Activated CD8-positive, alpha-beta memory T cell treated with anti-CD3 and anti-CD28 coated beads for 1 hour (primary cell): ENCODE data around the gene DBNDD1.
A peak's percentile ranks its signal among the peaks of the same experiment; 100 is the strongest.
"Not testable (repeated sequence)": the region's sequence is repeated elsewhere in the genome, so short reads cannot be mapped to it uniquely, and the experiment has no call there.

Source experiments
- DNase-seq, 2 donors: peaks; one replicate each; pipeline ENCODE4 v3.0.0-alpha.2; 2020; ENCODE audit warnings: low read depth in 1 of 2; ENCODE audit errors: extremely low read depth in 1 of 2

The DBNDD1 gene

GRCh38 chr16:90012991-90013745, 6.1 kb downstream of the DBNDD1 start:
- DNase-seq, result no peak

DNA sequence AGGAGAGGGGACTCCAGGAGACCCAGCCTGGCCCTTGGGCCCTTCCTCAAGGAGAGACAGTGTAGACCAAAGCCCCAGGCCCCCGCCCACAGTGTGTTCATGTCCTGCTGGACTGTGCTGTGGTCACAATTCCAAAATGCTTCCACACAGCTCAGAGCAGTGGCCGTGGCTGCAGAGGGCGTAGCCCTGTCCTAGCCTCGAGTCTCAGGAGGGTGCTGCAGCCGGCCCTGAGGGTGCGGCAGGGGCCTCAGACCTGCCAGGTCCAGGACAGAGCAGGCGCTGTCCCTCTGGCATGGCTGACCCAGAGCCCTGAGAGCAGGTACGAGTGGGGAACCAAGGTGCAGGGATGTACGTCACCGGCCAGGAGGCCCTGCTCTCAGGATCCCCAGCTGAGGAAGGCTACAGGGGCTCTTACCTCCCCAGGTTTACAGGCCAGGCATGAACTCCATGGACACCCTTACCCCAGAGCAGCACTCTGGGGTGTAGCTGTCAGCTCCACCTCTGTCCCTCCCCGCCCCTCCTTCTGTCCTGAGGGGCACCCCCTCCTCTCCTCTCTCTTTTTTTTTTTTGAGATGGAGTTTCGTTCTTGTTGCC, 7.3 kb downstream of the DBNDD1 start:
- DNase-seq, result no peak

- DNase-seq, result no peak
Measured at GRCh38 chr16:90011508-90011819, 7.8 kb downstream of the DBNDD1 start.

GRCh38 chr16:90010676-90011507, 8.4 kb downstream of the DBNDD1 start:
- no peak for DNase-seq

DNA sequence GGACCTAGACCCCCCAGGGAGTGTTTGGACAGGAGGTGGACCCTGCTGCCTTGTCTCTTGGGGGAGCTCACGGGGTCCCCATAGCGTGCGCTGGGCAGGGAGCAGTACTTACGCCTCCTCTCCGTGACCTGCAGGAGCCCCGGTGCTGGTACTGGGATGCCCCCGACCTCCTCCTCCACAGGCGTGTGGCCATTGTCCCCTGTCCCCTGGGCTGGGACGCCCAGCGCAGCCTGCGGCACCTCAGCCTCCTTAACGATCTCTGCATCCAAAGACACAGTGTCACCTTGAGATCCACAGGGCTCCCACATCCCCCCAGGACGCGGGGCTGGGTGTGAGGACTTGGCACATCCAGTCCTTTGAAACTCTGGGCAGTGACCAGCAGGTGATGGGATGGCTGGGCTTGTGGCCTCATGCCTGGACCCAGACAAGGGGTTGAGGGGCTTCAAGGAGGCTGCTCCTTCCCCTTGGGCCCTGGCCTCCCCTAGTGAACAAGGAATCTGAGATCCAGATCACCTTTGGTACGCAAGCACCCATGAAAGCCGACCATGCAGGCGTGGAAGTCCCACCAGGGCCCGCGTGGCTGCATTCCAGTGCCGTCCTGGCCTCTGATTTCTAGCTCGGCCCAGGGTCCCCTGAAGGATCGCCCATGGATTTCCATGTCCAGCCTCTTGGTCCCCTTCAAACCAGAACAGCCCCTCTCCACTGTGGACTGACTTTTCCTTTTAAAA, 9.9 kb downstream of the DBNDD1 start:
- DNase-seq, result no peak

DNA sequence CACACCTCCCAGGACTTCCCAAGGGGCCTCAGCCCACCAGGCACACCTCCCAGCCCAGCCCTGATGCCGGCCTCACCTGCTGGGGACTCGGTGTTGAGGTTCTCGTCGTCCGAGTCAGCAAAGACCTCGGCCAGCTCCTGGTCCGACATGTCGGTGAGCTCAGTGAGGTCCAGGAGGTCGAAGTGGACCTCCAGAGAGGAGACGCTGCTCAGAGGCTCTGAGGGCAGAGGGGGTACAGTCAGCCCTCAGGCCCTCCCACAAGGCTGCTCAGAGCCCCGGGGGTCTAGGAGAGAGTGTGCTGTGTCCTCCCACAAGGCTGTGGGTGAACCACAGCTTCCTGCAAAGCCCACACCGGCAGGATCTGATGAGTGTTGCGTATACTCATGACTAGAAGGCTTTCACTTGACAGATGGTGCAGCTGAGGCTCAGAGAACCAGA, 10.5 kb downstream of the DBNDD1 start:
- DNase-seq, result peak; percentile 27 to 42

DNA sequence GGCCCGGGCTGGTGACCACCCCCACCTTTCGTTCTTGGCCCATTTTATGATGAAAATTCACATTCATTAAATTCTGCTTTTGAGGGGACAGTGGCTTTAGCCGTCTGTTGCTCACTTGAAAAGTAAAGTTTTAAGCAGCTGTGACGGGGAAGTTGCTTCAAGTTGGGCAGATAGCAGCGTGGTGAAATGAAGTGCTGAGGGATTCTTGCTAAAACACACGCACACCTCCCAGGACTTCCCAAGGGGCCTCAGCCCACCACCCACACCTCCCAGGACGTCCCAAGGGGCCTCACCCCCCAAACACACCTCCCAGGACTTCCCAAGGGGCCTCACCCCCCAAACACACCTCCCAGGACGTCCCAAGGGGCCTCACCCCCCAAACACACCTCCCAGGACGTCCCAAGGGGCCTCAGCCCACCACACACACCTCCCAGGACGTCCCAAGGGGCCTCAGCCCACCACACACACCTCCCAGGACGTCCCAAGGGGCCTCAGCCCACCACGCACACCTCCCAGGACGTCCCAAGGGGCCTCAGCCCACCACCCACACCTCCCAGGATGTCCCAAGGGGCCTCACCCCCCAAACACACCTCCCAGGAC, 11.5 kb downstream of the DBNDD1 start:
- not testable (repeated sequence) for DNase-seq

- DNase-seq, result no peak
Measured at GRCh38 chr16:90007015-90007414, 12.2 kb downstream of the DBNDD1 start.

- no peak for DNase-seq
Measured at GRCh38 chr16:90005956-90006663, 13.1 kb downstream of the DBNDD1 start.

GRCh38 chr16:90004577-90004976, 14.7 kb downstream of the DBNDD1 start:
- DNase-seq, result no peak

- no peak for DNase-seq
Measured at GRCh38 chr16:90002759-90003158, 16.5 kb downstream of the DBNDD1 start.

- no peak for DNase-seq
Measured at GRCh38 chr16:90001761-90002503, 17.3 kb downstream of the DBNDD1 start.

- no peak for DNase-seq
Measured at GRCh38 chr16:90000733-90001427, 18.4 kb downstream of the DBNDD1 start.

DNA sequence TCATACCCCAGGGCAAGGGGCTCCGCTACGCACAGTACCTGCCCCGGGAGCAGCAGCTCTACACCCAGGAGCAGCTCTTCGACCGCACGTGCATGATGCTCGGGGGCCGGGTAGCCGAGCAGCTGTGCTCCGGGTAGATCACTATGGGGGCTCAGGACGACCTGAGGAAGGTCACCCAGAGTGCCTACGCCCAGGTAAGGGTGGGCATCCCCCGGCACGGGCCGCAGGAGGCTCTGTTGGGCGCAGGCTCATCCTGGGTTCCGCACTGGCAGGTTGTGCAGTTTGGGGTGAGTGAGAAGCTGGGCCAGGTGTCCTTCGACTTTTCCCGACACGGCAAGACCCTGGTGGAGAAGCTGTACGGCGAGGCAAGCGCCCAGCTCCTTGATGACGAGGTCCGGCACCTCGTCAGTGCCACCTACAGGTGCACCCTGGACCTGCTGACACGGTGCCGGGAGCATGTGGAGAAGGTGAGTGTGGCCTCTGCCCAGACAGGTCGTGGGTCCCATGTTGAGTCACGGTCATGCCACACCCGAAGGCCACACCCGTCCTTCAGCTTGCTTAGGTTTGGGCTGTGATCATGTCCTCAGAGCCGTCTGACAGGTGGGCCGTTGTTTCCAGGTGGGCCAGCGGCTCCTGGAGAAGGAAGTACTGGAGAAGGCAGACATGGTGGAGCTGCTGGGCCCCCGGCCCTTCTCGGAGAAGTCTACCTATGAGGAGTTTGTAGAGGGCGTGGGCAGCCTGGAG, 19.3 kb downstream of the DBNDD1 start:
- DNase-seq, result no peak

GRCh38 chr16:89996178-89996489, 23.1 kb downstream of the DBNDD1 start:
- DNase-seq, result no peak

DNA sequence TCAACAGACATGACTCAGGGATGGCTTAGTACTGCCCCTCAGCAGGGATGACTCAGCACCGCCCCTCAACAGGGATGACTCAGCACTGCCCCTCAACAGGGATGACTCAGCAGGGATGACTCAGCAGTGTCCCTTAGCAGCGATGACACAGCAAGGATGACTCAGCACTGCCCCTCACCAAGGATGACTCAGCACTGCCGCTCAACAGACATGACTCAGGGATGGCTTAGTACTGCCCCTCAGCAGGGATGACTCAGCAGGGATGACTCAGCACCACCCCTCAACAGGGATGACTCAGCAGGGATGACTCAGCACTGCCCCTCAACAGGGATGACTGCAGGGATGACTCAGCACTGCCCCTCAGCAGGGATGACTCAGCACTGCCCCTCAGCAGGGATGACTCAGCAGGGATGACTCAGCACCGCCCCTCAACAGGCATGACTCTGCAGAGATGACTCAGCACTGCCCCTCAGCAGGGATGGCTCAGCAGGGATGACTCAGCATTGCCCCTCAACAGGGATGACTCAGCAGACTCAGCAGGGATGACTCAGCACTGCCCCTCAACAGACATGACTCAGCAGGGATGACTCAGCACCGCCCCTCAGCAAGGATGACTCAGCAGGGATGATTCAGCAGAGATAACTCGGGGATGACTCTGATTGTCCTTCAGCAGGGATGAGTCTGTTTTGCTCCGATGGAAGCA, 23.6 kb downstream of the DBNDD1 start:
- not testable (repeated sequence) for DNase-seq

DNA sequence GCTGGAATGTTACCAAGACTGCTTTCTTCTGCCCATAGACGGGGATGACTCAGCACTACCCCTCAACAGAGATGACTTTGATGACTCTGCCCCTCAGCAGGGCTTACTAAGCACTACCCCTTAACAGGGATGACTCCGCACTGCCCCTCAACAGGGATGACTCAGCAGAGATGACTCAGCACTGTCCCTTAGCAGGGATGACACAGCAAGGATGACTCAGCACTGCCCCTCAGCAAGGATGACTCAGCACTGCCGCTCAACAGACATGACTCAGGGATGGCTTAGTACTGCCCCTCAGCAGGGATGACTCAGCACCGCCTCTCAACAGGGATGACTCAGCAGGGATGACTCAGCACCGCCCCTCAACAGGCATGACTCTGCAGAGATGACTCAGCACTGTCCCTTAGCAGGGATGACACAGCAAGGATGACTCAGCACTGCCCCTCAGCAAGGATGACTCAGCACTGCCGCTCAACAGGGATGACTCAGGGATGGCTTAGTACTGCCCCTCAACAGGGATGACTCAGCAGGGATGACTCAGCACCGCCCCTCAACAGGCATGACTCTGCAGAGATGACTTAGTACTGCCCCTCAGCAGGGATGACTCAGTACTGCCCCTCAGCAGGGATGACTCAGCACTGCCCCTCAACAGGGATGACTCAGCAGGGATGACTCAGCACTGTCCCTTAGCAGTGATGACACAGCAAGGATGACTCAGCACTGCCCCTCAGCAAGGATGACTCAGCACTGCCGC, 24.4 kb downstream of the DBNDD1 start:
- not testable (repeated sequence) for DNase-seq
